Stimulated activated effector memory CD8-positive, alpha-beta T cell treated with anti-CD3 and anti-CD28 coated beads, Interleukin-12 subunit alpha, Interleukin-12 subunit beta, amount 100 ng/mL, for 72 hours (primary cell): ENCODE data around the gene SRPK2.
"Not testable (repeated sequence)": the region's sequence is repeated elsewhere in the genome, so short reads cannot be mapped to it uniquely, and the experiment has no call there.

ENCODE experiments used
- ATAC-seq: fragments of 150-1000 bp; cut with Tn5 transposase; 2 replicates; pipeline ENCODE4 v1.10.0; 2021
- DNase-seq, 2 donors: peaks; one replicate each; pipeline ENCODE4 v3.0.0; 2021 to 2022; ENCODE audit warnings: low spot score in 2 of 2
- H3K27ac Mint-ChIP-seq: one replicate; pipeline ENCODE4 v1.8.0; 2022; ENCODE audit warnings: mild to moderate bottlenecking, mixed read lengths
- H3K36me3 Mint-ChIP-seq: one replicate; pipeline ENCODE4 v1.8.0; 2022; ENCODE audit warnings: mild to moderate bottlenecking, mixed read lengths
- H3K4me1 Mint-ChIP-seq: one replicate; pipeline ENCODE4 v1.8.0; 2022; ENCODE audit warnings: mixed read lengths
- H3K4me3 Mint-ChIP-seq: one replicate; pipeline ENCODE4 v1.8.0; 2022; ENCODE audit warnings: mild to moderate bottlenecking, mixed read lengths
- H3K9me3 Mint-ChIP-seq: one replicate; pipeline ENCODE4 v1.8.0; 2022; ENCODE audit warnings: mixed read lengths

The SRPK2 gene

DNA sequence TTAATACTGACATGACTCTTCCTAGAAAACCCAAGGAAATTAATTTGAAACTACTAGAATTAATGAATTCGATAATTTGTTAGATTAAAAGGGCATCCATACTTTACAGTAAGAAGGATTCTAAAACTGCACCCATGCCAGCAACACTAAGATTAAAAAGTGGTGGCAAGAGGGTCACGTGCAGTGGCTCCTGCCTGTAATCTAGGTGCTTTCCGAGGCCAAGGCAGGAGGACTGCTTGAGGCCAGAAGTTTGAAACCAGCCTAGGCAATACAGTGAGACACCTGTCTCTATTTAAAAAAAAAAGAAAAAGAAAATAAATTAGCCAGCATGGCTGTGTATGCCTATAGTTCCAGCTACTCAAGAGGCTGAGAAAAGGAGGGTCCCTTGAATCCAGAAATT, 58.2 kb downstream of the SRPK2 start:
- ATAC-seq: no peak
- no peak overlapping the region for H3K4me3 Mint-ChIP-seq
- no peak for DNase-seq
- H3K36me3 Mint-ChIP-seq: no peaks in the 10 kb centered on the region
- no peaks in the 10 kb centered on the region for H3K9me3 Mint-ChIP-seq
- H3K4me1 Mint-ChIP-seq: peaks cover 34% of the 10 kb centered on the region
- H3K27ac Mint-ChIP-seq: no peak overlapping the region

GRCh38 chr7:105327201-105327600, 61.5 kb downstream of the SRPK2 start:
- ATAC-seq: no peak
- peak in 1 of 2 donors; percentile 15 for DNase-seq
- H3K4me3 Mint-ChIP-seq: no peak overlapping the region
- no peaks in the 10 kb centered on the region for H3K9me3 Mint-ChIP-seq
- no peak overlapping the region for H3K27ac Mint-ChIP-seq
- H3K4me1 Mint-ChIP-seq: peaks cover 29% of the 10 kb centered on the region
- no peaks in the 10 kb centered on the region for H3K36me3 Mint-ChIP-seq

DNA sequence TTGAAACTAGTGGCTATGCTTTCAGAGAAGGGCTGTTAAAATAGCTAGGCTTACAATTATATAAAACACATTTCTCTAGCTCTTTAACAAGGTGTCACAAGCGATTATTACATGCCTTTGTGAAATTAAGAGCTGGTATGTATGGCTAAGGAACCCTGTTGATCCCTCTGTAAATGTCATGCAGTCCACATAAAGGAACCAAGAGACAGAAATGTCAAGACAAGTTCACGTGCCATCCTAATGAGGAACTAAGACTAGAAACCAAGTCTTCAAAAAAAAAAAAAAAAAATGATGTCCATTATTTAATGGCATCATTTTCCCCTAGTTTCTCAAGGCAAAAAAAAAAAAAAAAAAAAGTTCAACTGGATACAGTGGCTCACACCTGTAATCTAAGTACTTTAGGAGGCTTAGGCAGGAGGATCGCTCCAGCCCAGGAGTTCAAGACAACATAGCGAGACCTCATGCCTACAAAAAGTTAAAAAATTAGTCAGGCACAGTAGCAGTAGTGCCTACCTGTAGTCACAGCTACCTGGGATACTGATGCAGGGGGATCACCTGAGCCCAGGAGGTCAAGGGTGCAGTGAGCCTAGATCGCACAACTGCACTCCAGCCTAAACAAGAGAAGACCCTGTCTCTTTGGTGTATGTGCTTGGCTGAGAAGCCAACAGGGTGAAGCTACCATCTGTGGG, 63.4 kb downstream of the SRPK2 start:
- no peak for ATAC-seq
- peak in 1 of 2 donors; percentile 23 for DNase-seq
- H3K36me3 Mint-ChIP-seq: no peaks in the 10 kb centered on the region
- H3K9me3 Mint-ChIP-seq: no peaks in the 10 kb centered on the region
- no peak overlapping the region for H3K4me3 Mint-ChIP-seq
- peaks cover 26% of the 10 kb centered on the region for H3K4me1 Mint-ChIP-seq
- H3K27ac Mint-ChIP-seq: no peak overlapping the region

- not testable (repeated sequence) for H3K4me3 Mint-ChIP-seq, H3K9me3 Mint-ChIP-seq, ATAC-seq, H3K27ac Mint-ChIP-seq, H3K36me3 Mint-ChIP-seq
- peak in 1 of 2 donors; percentile 6 for DNase-seq
- H3K4me1 Mint-ChIP-seq: peaks cover 32% of the 10 kb centered on the region
Observed at GRCh38 chr7:105324606-105325005, 64.1 kb downstream of the SRPK2 start.

DNA sequence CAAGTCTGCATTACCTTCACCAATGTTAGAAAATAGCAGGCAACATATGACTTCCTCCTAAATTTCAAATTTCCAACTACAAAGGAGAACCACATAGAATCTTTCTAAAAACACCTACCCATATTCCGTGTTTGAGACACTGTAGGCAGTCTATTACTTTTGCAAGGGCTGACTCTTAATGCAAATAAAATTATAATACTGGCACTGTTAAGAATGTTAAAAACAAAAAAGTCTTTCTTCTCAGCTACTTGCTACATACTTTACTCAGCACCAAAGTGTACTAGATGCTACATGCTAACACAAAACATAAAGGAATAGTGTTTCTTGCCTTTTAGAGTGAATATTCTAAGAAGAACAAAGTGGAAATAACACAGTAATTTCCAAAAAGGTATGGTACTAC, 65.4 kb downstream of the SRPK2 start:
- Mint-ChIP-seq H3K27ac (no peak overlapping the region), H3K9me3 (no peaks in the 10 kb centered on the region), H3K4me3 (no peak overlapping the region), H3K36me3 (no peaks in the 10 kb centered on the region), H3K4me1 (peaks cover 25% of the 10 kb centered on the region)
- ATAC-seq (no peak), DNase-seq (no peak)

- Mint-ChIP-seq H3K4me3 (no peak overlapping the region), H3K4me1 (peaks cover 25% of the 10 kb centered on the region), H3K36me3 (no peaks in the 10 kb centered on the region), H3K9me3 (no peaks in the 10 kb centered on the region), H3K27ac (no peak overlapping the region)
- ATAC-seq: no peak
- DNase-seq: peak in 1 of 2 donors; percentile 32
Observed at GRCh38 chr7:105322655-105323277, 66.0 kb downstream of the SRPK2 start.

GRCh38 chr7:105321754-105322455, 66.8 kb downstream of the SRPK2 start:
- Mint-ChIP-seq H3K4me3 (no peak overlapping the region), H3K4me1 (peaks cover 21% of the 10 kb centered on the region), H3K36me3 (no peaks in the 10 kb centered on the region), H3K9me3 (no peaks in the 10 kb centered on the region), H3K27ac (no peak overlapping the region)
- no peak for ATAC-seq
- DNase-seq: peak in 1 of 2 donors; percentile 12

DNA sequence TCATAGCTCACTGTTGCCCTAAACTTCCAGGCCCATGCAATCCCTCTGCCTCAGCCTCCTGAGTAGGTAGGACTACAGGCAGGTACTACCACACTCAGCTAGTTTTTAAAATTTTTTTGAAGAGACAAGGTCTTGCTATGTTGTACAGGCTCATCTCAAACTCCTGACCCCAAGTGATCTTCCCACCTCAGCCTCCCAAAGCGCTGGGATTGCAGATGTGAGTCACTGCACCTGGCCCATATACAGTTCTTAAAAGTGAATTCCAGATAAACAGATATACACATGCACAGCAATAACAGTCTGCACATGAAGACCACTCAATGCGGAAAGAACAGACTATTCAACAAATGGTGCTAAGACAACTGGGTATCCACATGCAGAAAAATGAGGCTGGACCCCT, 67.8 kb downstream of the SRPK2 start:
- H3K4me3 Mint-ChIP-seq: no peak overlapping the region
- no peaks in the 10 kb centered on the region for H3K36me3 Mint-ChIP-seq
- no peak for DNase-seq
- H3K27ac Mint-ChIP-seq: peak overlapping the region; percentile 6
- no peak for ATAC-seq
- H3K4me1 Mint-ChIP-seq: peaks cover 24% of the 10 kb centered on the region
- no peaks in the 10 kb centered on the region for H3K9me3 Mint-ChIP-seq

DNA sequence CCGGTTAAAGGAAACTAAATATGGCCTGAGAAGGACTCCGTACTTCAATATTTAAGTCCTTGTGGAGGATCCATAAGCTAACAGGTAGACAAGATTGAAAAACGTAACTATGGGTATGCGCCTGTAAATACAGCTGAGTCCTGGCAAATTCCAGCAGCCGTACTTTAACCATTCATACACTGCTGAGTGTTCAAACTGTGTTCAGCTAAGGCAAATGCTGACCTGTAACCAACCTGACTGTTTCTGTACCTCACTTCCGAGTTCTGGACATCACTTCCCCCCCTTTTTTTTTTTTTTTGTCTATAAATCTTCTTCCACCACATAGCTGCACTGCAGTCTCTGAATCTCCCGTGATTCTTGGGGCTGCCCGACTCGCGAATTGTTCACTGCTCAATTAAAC, 69.1 kb downstream of the SRPK2 start:
- DNase-seq: peak in 1 of 2 donors; percentile 6
- H3K4me3 Mint-ChIP-seq: no peak overlapping the region
- no peak for ATAC-seq
- H3K27ac Mint-ChIP-seq: no peak overlapping the region
- no peaks in the 10 kb centered on the region for H3K9me3 Mint-ChIP-seq
- H3K4me1 Mint-ChIP-seq: peaks cover 21% of the 10 kb centered on the region
- H3K36me3 Mint-ChIP-seq: no peaks in the 10 kb centered on the region

GRCh38 chr7:105316578-105317344, 72.0 kb downstream of the SRPK2 start:
- H3K9me3 Mint-ChIP-seq: no peaks in the 10 kb centered on the region
- no peak for ATAC-seq
- no peaks in the 10 kb centered on the region for H3K36me3 Mint-ChIP-seq
- DNase-seq: no peak
- H3K4me3 Mint-ChIP-seq: no peak overlapping the region
- peaks cover 21% of the 10 kb centered on the region for H3K4me1 Mint-ChIP-seq
- H3K27ac Mint-ChIP-seq: no peak overlapping the region

DNA sequence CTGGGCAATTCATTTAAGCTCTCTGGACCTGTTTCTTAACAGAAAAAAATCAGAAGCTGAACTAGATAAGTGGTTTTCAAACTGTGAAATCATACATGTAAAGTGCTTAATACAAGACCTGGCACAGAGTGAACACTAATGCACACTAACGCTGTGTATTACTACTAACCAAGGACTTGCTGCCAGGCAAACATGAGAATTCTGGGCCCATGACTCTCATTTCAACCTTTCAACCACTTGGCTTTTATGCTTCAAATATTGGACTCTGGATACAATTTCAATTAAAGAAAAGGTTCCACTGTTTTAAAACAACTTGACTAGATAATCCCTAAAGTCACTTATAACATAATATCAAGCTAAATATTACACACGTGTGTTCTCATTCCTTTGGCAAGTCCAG, 73.4 kb downstream of the SRPK2 start:
- peaks cover 20% of the 10 kb centered on the region for H3K4me1 Mint-ChIP-seq
- DNase-seq (peak in 1 of 2 donors; percentile 28), ATAC-seq (no peak)
- no peaks in the 10 kb centered on the region for H3K36me3 Mint-ChIP-seq
- H3K4me3 Mint-ChIP-seq: no peak overlapping the region
- H3K27ac Mint-ChIP-seq: no peak overlapping the region
- H3K9me3 Mint-ChIP-seq: no peaks in the 10 kb centered on the region

- DNase-seq (peak in 1 of 2 donors; percentile 55), ATAC-seq (peak; percentile 74)
- Mint-ChIP-seq H3K4me3 (peak overlapping the region; percentile 10), H3K4me1 (peaks cover 57% of the 10 kb centered on the region), H3K36me3 (no peaks in the 10 kb centered on the region), H3K9me3 (no peaks in the 10 kb centered on the region), H3K27ac (no peak overlapping the region)
Observed at GRCh38 chr7:105309235-105310169, 79.2 kb downstream of the SRPK2 start.

DNA sequence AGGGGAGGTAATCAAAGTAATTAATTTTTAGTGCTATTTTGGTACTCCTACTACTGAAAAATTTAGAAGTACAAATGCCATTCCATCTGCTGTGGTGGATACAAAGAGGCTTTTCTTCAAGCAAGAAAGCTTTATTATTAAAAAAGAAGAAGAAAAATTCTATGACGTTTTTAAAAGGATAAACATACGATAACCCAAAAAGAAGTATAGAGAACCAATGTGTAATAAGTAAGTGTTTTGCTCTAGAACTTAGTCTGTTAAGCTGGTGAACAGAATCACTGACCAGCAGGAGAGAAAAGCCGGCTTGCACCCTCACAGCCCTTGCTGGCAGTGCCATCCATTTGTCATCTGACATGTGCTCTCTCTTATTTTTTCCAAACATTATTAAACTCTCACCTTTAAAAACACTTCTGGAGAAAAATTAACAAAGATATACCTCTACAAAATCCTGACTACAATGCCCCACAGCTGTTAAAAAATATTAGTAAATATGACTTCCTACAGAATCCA, 81.5 kb downstream of the SRPK2 start:
- Mint-ChIP-seq H3K9me3 (no peaks in the 10 kb centered on the region), H3K27ac (peak overlapping the region; percentile 60), H3K36me3 (no peaks in the 10 kb centered on the region), H3K4me1 (peaks cover 67% of the 10 kb centered on the region), H3K4me3 (peak overlapping the region; percentile 39)
- DNase-seq (no peak), ATAC-seq (no peak)

GRCh38 chr7:105306298-105306748, 82.4 kb downstream of the SRPK2 start:
- DNase-seq: no peak
- ATAC-seq: peak; percentile 61
- Mint-ChIP-seq H3K36me3 (no peaks in the 10 kb centered on the region), H3K4me1 (peaks cover 73% of the 10 kb centered on the region), H3K27ac (peak overlapping the region; percentile 60), H3K4me3 (peak overlapping the region; percentile 39), H3K9me3 (no peaks in the 10 kb centered on the region)
